CD4-positive, alpha-beta T cell treated with Interleukin-1 beta for 1 hour (primary cell): ENCODE measurements around the gene SAV1.

Experiments
- DNase-seq, 2 donors: peaks; one replicate each; pipeline ENCODE4 v3.0.0-alpha.2; 2020 to 2022

The SAV1 gene

GRCh38 chr14:50605766-50606165, 62.3 kb downstream of the SAV1 start:
- DNase-seq, result no peak

DNA sequence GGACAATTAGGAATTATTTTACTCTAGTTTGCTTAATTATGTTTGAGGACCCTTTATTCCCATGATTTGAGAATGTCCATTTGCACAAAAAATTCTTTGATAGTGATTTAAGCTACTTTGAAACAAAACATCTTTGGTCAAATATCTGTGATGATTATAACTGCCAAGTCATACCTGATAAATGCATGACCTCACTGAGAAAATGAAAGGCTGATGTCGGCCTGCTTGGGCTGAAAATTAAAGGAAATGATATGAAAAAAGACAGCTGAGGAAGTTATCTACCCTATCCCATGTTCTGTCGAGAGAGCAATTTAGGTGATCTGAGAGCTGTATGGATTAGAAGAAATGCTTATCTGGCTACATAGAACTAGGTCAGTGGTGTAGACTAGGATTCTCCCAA, 64.5 kb downstream of the SAV1 start:
- no peak for DNase-seq

GRCh38 chr14:50602035-50602434, 66.1 kb downstream of the SAV1 start:
- DNase-seq, result no peak

DNA sequence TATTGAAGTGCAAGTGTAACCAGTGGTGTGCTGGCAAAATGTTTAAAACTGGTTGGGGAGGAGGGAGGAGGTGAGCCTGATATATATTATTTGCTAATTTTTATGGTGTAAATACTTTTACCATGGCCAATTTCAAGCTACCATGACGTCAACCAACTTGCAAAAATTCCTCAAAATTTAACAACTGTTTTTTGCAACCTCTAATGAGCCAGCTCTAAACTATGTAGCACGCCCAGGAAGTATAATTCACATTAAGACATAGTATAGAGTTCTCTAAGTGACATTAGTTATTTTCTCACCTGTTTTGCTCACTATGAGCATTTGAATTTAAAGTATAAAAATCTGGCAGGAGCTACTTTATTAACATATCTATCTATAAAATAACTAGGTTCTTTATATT, 66.7 kb downstream of the SAV1 start:
- DNase-seq, result no peak

DNA sequence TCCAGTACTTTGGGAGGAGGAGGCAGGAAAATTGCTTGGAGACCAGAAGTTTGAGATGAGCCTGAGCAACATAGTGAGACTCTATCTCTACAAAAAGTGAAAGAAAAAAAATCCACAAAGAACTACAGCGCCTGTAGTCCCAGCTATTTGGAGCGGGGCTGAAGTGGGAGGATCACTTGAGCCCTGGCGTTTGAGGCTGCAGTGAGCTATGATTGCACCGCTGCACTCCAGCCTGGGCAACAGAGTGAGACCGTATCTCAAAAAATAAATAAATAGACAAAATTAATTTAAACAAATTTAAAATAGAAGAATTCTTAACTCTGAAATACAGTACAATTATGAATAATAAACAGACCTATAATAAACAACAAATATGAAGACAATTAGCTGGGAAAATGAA, 67.3 kb downstream of the SAV1 start:
- DNase-seq, result no peak

DNA sequence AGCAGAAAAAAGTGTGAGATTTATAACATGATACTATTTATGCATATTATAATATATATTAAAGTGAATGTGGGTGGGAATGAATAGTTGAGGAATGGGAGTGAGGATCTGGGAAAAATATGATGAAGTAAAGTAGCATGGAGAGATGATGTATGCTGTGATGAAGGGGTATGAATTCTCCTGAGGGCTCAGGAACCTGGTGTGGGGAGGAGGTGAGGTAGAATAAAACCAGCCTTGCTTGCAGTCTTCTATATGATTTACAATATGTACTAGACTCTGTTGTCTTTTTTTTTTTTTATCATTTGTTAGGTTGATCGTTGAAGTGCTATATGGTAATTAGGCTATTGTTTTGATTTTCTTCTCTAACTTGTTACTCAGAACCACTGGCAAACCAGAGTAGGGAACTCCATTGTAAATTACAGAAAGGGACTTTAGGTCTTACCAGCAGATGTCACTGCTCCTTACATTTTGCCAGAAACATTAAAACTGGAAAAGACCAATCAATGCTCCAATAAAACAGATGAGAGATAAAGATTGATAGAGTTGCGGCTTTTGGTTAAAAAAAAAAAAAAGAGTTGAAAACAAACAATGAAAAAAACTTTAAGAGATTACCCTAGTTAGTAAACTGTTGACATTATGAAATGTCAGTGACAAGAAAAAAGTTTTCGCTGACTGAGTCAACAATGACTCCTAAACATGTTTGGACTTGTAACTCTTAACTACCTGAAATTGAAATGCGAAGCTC, 68.2 kb downstream of the SAV1 start:
- peak in 1 of 2 donors; percentile 32 for DNase-seq

DNA sequence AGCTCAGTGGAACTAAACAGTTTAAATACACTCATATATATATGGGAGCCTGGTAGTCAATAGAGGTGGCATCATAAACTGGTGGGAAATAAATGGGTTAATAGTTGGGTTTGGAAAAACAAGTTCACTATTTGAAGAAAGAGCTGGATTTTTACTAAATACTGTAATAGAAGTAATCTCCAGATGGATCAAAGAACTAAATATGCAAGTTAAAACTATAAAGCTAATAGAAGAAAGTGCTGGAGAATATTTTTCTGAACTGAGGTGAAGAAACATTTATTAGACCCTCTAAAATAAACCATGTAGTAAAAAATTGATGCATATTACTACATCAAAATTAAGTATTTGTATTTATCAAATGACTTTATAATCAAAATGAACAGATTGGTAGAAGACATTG, 69.3 kb downstream of the SAV1 start:
- DNase-seq, result no peak

- DNase-seq, result no peak
Measured at GRCh38 chr14:50594577-50595316, 73.4 kb downstream of the SAV1 start.

- no peak for DNase-seq
Measured at GRCh38 chr14:50590464-50590863, 77.6 kb downstream of the SAV1 start.
